Measurements from ENCODE around the gene RFLNA.
A peak's percentile ranks its signal among the peaks of the same experiment; 100 is the strongest.

The RFLNA gene

GRCh38 chr12:124289634-124290600 is 5.0 kb upstream of the RFLNA start:
- DNase-seq (ENCODE audit: low read depth, low spot score) = no peak
- ChIA-PET CTCF (interaction anchor here (1.1 kb wide), 1 partner anchor 10 kb away, joined by 3 read pairs; no protein-coding TSS in a partner anchor), POLR2A (no interaction called here)
- H3K4me3 ChIP-seq (ENCODE audit: low read depth, low read length) = no peak overlapping the region
- TF ChIP-seq CTCF (IDR thresholded peaks at IDR 0.05; ENCODE audit: insufficient read depth, low read length, missing control alignments) = no peak

GRCh38 chr12:124292385-124292784 is 2.5 kb upstream of the RFLNA start:
- no peak for DNase-seq (ENCODE audit: low read depth, low spot score)
- ChIA-PET POLR2A (no interaction called here), CTCF (no interaction called here)
- no peak overlapping the region for H3K4me3 ChIP-seq (ENCODE audit: low read depth, low read length)
- TF ChIP-seq CTCF (IDR thresholded peaks at IDR 0.05; ENCODE audit: insufficient read depth, low read length, missing control alignments) = no peak

GRCh38 chr12:124293286-124294003 is 1.4 kb upstream of the RFLNA start:
- CTCF ChIA-PET = interaction anchor here (0.6 kb wide), 1 partner anchor 247 kb away, joined by 3 read pairs; no protein-coding TSS in a partner anchor
- DNase-seq (ENCODE audit: low read depth, low spot score) = no peak
- TF ChIP-seq CTCF (IDR thresholded peaks at IDR 0.05; ENCODE audit: insufficient read depth, low read length, missing control alignments) = no peak
- no peak overlapping the region for H3K4me3 ChIP-seq (ENCODE audit: low read depth, low read length)
- POLR2A ChIA-PET = no interaction called here

GRCh38 chr12:124295431-124296058 is 652 bp downstream of the RFLNA start:
- TF ChIP-seq CTCF (IDR thresholded peaks at IDR 0.05; ENCODE audit: insufficient read depth, low read length, missing control alignments) = no peak
- ChIA-PET POLR2A (no interaction called here), CTCF (interaction anchor here (1.2 kb wide), 1 partner anchor 25 kb away, joined by 4 read pairs; no protein-coding TSS in a partner anchor)
- peak overlapping the region; percentile 42 for H3K4me3 ChIP-seq (ENCODE audit: low read depth, low read length)
- no peak for DNase-seq (ENCODE audit: low read depth, low spot score)

GRCh38 chr12:124296295-124296915 is 1.5 kb downstream of the RFLNA start:
- peak overlapping the region; percentile 23 for H3K4me3 ChIP-seq (ENCODE audit: low read depth, low read length)
- no peak for TF ChIP-seq CTCF (IDR thresholded peaks at IDR 0.05; ENCODE audit: insufficient read depth, low read length, missing control alignments)
- CTCF ChIA-PET = no interaction called here
- DNase-seq (ENCODE audit: low read depth, low spot score) = no peak
- POLR2A ChIA-PET = no interaction called here
